HG03139 (cell line): ENCODE measurements around the gene PGAM1.
A peak's percentile ranks its signal among the peaks of the same experiment; 100 is the strongest.
"Not testable (repeated sequence)": the region's sequence is repeated elsewhere in the genome, so short reads cannot be mapped to it uniquely, and the experiment has no call there.

Experiments used
- ATAC-seq: cut with Tn5 transposase; IDR thresholded peaks from one replicate; pipeline ENCODE4 v1.9.1; 2021; ENCODE audit not compliant: unreplicated experiment

Gene PGAM1

GRCh38 chr10:97407211-97407951 is 18.6 kb upstream of the PGAM1 start:
- ATAC-seq: peak; percentile 79

DNA sequence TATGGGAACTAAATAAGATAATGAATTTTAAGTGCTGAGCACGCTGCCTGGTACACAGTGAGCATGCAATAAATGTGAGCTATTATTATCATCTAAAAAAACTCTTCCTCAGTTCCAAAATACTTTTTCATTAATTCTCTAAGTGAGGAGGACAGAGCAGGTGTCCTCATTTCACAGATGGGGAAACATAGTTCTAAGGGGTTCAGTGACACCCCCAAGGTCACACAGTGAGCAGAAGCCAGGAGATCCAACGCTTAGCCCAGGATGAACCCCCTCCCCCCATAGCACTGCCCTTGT is 18.1 kb upstream of the PGAM1 start:
- no peak for ATAC-seq

- ATAC-seq: no peak
Observed at GRCh38 chr10:97408496-97408992, 17.4 kb upstream of the PGAM1 start.

DNA sequence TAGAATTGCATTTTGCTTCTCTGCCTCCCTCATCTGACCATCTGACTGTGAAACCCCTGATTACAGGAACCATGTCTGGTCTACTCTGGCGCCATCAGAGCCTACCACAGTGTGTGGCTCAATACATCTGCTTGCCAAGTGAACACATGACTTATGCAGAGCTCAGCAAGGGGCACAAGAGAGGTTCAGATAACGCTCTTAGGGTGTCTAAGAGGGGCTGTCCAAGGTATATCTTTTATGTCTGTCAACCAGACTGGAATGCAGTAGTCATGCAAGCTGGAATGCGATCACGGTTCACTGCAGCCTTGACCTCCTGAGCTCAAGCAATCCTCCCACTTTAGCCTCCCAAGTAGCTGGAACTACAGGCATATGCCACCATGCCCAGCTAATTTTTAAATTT is 14.6 kb upstream of the PGAM1 start:
- no peak for ATAC-seq

DNA sequence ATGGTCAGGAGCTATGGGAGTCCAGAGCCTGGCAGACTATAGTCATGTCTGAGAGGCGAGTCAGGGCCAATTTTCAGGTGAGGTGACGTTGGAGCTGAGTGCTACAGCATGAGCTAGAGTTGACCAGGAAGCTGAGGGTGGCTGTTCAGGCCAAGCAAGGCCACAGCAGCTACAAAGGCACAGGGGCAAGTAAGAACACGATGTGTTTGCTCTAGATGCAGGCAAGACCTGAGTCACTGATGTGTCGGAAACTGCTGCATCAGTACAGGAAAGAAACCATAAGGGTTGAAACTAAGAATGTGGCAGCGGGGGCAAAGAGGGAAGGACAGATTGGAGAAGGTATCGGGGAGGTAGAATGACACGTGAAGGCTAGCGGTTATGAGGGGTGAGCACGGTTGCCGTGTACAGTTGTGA is 13.1 kb upstream of the PGAM1 start:
- ATAC-seq: no peak

DNA sequence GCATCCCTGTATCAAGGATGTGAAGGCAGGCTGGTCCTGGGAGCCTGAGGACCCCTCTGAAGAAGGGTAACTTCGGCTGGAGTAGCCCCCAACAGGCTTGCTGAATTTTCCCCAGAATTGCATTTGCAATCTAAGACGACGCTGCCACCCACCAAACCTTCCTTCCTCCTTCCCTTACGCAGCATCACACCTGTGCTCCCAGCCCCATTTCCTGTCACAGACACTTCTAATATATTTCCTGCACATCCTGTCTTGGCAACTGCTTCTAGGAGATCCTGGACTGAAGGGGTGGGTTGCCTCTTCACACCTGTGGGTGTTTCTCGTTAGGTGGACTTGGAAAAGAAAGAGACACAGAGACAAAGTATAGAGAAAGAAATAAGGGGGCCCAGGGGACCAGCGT is 9.4 kb upstream of the PGAM1 start:
- no peak for ATAC-seq

GRCh38 chr10:97423757-97424098 is 2.3 kb upstream of the PGAM1 start:
- ATAC-seq: not testable (repeated sequence)

DNA sequence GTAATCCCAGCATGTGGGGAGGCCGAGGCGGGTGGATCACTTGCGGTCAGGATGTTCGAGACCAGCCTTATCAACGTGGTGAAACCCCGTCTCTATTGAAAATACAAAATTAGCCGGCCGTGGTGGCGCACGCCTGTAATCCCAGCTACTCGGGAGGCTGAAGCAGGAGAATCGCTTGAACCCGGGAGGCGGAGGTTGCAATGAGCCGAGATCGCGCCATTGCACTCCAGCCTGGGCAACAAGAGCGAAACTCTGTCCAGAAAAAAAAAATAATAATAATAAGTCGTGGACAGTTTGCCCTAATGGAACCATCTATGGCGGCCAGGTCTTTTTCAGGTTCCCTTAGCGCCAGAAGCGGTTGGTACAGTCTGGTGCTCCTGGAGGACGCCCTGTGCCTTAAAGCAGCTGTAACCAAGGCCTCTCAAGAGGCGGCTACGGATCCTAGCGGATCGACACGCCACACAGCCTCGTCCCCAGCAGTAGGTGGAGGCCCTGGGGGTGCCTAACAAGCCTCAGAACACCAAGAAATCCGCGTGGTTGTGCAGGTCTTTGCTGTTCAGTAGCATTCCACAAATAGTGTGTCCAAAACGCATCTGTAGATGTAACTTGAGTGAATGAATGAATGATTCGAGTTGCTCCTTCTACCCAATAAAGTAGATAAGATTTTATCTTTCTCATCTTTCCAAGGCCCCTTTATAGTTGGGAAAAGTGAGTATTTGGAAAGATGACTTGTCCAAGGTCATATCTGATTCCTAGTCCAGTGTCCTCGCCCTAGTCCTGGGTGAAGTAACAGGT is 982 bp downstream of the PGAM1 start:
- no peak for ATAC-seq

DNA sequence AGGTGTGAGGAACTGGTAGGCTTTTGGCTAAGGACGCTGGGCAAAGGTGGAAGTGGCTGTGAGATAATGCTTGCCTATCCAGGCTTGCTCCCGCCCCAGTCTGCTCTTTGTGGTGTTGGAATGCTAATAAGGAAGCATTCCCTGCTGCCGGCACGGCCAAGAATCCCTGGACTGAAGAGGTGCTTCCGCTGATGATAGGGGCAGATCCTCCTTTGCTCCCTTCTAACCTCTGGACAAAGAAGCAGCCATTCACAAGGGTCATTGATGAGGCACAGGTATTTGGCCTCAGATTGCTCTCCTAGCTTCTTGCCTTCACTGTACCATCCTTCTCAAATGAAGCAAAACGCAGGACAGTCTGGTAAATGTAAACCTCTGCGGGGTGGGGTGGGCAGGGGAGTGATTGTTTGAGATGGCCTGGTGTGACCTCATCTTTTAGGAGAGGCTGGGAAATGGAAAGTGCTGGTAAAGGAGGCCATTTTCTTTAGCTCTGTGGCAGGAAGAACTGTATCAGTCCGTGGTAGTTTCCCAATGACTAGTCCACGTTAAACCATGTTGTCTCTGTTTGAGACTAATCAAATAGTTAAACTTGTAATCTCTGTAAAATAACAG is 1.7 kb downstream of the PGAM1 start:
- ATAC-seq: no peak

DNA sequence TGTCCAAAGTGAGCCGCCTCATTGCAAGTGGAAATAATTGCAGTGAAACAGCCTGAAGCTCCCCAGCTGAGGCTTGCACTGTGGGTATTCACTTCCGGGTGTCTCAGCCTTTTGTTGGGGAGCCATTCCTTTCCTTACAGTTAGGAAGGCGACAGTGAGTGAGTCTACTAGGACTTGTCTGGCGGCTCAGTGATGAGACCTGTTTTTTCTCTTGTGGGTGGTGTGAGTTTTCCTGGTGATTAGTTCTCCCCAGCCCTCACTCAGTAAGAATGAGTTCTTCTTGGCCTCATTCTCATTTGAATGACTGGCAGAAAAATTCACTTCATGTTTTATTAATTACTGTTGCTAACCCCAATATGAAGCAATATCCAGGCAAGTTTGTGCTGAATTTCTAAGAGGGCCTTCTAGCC is 2.6 kb downstream of the PGAM1 start:
- no peak for ATAC-seq

- no peak for ATAC-seq
Observed at GRCh38 chr10:97434055-97434454, 8.1 kb downstream of the PGAM1 start.

DNA sequence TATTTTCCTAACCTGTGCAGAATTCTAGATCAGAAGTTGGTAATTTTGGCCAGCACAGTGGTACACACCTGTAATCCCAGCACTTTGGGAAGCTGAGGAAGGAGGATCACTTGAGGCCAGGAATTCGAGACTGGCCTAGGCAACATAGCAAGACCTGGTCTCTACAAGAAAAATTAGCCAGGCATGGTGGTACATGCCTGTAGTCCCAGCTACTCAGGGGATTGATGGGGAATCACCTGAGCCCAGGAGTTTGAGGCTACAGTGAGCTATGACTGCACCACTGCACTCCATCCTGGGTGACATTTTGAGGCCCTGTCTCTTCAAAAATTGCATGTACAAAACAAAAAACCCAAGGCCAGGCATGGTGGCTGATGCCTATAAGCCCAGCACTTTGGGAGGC is 8.6 kb downstream of the PGAM1 start:
- ATAC-seq: no peak

DNA sequence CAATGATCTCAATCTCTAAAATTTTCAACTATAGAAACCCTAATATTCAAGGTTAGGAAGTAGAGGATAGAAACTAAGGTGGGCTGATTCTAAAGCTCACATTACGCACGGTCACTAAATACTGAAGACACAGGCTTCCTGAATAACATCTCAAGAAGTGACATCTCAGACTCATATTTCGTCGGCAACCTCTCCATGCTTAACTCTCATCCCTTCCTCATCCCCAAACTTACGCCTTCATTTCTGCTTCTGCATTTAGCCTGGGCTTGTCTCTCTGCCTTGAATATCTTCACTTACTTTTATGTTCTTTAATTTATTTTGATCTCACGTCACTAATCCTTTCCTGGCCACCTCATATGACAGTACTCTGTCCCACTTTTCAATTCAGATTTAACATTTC is 9.2 kb downstream of the PGAM1 start:
- no peak for ATAC-seq

- no peak for ATAC-seq
Observed at GRCh38 chr10:97442277-97442676, 16.3 kb downstream of the PGAM1 start.

DNA sequence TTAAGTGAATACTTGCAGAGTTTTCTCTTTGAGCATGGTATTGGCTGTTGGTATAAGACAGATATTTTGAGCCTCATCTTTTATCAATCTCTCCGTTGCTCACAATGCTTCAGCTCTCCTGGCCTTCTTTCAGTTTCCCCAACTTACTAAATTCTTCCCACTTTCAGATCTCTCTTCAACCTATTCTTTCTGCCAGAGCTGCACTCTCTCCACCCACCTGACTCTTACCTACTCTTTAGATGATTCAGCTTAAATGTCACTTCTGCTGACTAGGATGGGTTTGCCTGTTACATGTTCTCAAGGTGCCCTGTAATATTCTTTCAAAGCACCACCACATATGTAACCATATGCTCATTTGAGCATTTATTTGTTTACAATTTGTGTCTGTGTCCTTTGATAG is 18.2 kb downstream of the PGAM1 start:
- no peak for ATAC-seq

GRCh38 chr10:97445357-97445721 is 19.3 kb downstream of the PGAM1 start:
- ATAC-seq: no peak

DNA sequence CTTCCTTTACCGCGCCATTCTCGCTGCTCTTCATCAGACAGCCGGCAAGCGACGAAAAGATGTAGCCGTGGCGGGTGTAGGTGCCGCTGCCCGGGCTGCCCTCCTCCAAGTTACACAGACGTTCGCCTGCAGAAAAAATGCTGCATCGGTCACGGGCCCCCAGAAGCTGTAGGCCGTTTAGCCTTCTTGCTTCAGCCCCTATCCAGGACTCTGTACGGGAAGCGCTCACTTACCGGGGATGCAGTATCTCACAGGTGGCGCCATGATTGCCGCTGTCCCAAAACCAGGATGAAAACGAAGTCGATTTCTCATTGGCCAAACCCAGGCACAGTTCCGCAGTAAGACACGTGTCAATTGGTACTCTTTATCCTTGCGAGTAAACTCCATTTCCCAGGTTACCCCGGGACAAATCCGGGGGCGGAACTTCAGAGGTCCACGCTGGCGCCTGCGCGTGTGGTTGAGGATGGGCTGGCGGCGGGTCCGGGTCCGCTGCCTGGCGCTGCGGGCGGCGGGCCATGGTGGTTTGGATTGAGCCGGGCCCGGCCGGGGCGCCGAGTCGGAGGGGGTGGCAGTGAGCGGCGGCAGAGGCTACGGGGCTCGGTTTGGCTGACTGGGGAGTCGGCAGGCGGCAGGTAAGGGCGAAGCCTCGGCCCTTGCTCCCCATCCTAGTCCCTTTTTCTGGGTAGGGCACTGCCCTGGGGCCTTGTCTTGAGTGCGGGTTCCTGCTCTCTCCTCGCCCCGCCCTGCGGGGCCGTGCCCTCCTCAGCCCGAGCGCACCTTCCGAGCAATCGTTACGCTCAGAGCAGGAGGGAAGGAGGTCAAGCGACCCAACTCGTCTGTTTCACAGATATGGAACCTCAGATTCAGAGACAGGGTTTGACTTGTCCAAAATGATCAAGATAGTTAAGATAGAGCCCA is 20.0 kb downstream of the PGAM1 start, which contains the start of the genes EXOSC1 and ZDHHC16:
Gene EXOSC1 (minus strand): TSS at position 285 of the 918 bp plus-strand sequence. CDS start 21 bp downstream, at position 264.
Gene ZDHHC16 (plus strand): TSS at position 454 of the 918 bp plus-strand sequence. CDS start 5,501 bp downstream, outside the sequence.
- peak; percentile 96 for ATAC-seq

- ATAC-seq: no peak
Observed at GRCh38 chr10:97450828-97451227, 24.8 kb downstream of the PGAM1 start.

- no peak for ATAC-seq
Observed at GRCh38 chr10:97451605-97452004, 25.6 kb downstream of the PGAM1 start.

- ATAC-seq: no peak
Observed at GRCh38 chr10:97452352-97452751, 26.4 kb downstream of the PGAM1 start.
